ENCODE data around the gene POMGNT2. TPM values are rescaled to one million over a fixed set of nuclear protein-coding genes. Genes with fewer than 3 reads are reported as not detected.

Gene POMGNT2
- total RNA-seq, 1 experiment from 2014 or later = 15.5 TPM

DNA sequence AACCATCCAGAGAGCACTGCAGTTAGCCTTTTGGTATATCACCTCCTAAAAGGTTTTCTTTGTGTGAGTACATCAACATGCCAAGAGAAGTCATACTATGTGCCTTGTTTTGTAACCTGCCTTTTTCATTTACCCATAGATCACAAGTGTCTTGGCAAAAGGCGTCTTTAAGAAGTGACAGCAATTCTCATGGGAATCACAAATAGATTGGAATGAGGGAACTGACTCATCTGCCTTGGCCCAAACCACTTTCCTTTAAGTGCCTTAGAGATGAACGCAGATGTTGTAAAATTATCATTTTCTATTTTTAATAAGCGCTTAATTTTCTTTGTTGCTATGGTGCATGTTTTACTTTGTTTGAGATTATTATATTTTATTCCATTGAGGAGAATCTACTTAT is 20.7 kb upstream of the POMGNT2 start:
- Mint-ChIP-seq H3K27ac (ENCODE audit: unreplicated experiment) (no peak overlapping the region), H3K9me3 (ENCODE audit: low read depth, unreplicated experiment) (peaks cover 3% of the 10 kb centered on the region), H3K27me3 (ENCODE audit: unreplicated experiment) (peaks cover 41% of the 10 kb centered on the region), H3K4me1 (ENCODE audit: low read depth, unreplicated experiment) (no peaks in the 10 kb centered on the region), H3K36me3 (ENCODE audit: insufficient read depth, unreplicated experiment) (no peaks in the 10 kb centered on the region), H3K4me3 (ENCODE audit: low read depth, unreplicated experiment) (no peak overlapping the region)
- intact Hi-C loops (cut with micrococcal nuclease; ENCODE audit: unreplicated experiment) = no loop called here
- no peak for DNase-seq
- no TSS peak for BruUV-seq (replicated peaks)
- TF ChIP-seq, protein P1, sequence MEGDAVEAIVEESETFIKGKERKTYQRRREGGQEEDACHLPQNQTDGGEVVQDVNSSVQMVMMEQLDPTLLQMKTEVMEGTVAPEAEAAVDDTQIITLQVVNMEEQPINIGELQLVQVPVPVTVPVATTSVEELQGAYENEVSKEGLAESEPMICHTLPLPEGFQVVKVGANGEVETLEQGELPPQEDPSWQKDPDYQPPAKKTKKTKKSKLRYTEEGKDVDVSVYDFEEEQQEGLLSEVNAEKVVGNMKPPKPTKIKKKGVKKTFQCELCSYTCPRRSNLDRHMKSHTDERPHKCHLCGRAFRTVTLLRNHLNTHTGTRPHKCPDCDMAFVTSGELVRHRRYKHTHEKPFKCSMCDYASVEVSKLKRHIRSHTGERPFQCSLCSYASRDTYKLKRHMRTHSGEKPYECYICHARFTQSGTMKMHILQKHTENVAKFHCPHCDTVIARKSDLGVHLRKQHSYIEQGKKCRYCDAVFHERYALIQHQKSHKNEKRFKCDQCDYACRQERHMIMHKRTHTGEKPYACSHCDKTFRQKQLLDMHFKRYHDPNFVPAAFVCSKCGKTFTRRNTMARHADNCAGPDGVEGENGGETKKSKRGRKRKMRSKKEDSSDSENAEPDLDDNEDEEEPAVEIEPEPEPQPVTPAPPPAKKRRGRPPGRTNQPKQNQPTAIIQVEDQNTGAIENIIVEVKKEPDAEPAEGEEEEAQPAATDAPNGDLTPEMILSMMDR (IDR thresholded peaks at IDR 0.05; ENCODE audit: unreplicated experiment) = no peak
- CTCF ChIA-PET = no interaction called here

DNA sequence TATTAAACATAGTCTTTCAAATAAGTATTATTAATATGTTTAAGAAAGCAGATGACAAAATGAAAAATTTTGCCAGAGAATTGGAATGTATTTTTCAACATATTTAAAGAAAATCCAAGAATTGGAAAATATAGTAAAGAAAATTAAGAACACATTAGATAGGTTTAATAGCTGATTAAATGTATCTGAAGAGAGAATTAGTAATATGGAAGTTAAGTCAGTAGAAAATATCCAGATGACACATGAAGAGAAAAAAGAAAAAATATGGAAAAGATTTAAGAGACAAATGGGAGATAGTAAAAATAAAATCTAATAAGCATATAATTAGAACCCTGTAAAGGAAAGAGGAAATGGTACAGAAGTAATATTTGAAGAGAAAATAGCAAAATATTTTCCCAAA is 18.0 kb upstream of the POMGNT2 start:
- intact Hi-C loops (cut with micrococcal nuclease; ENCODE audit: unreplicated experiment) = no loop called here
- CTCF ChIA-PET = no interaction called here
- H3K4me3 Mint-ChIP-seq (ENCODE audit: low read depth, unreplicated experiment) = no peak overlapping the region
- H3K9me3 Mint-ChIP-seq (ENCODE audit: low read depth, unreplicated experiment) = peaks cover 3% of the 10 kb centered on the region
- no TSS peak for BruUV-seq (replicated peaks)
- H3K27me3 Mint-ChIP-seq (ENCODE audit: unreplicated experiment) = peaks cover 51% of the 10 kb centered on the region
- H3K36me3 Mint-ChIP-seq (ENCODE audit: insufficient read depth, unreplicated experiment) = no peaks in the 10 kb centered on the region
- H3K27ac Mint-ChIP-seq (ENCODE audit: unreplicated experiment) = no peak overlapping the region
- no peak for DNase-seq
- TF ChIP-seq, protein P1 (IDR thresholded peaks at IDR 0.05; ENCODE audit: unreplicated experiment) = no peak
- H3K4me1 Mint-ChIP-seq (ENCODE audit: low read depth, unreplicated experiment) = no peaks in the 10 kb centered on the region

- Mint-ChIP-seq H3K27ac (ENCODE audit: unreplicated experiment) (no peak overlapping the region), H3K4me1 (ENCODE audit: low read depth, unreplicated experiment) (no peaks in the 10 kb centered on the region), H3K9me3 (ENCODE audit: low read depth, unreplicated experiment) (peaks cover 3% of the 10 kb centered on the region), H3K27me3 (ENCODE audit: unreplicated experiment) (peaks cover 79% of the 10 kb centered on the region), H3K4me3 (ENCODE audit: low read depth, unreplicated experiment) (no peak overlapping the region), H3K36me3 (ENCODE audit: insufficient read depth, unreplicated experiment) (no peaks in the 10 kb centered on the region)
- CTCF ChIA-PET = no interaction called here
- DNase-seq = no peak
- intact Hi-C loops (cut with micrococcal nuclease; ENCODE audit: unreplicated experiment) = no loop called here
- TF ChIP-seq, protein P1 (IDR thresholded peaks at IDR 0.05; ENCODE audit: unreplicated experiment) = no peak
- no TSS peak for BruUV-seq (replicated peaks)
Observed at GRCh38 chr3:43120937-43121336, 15.1 kb upstream of the POMGNT2 start.

DNA sequence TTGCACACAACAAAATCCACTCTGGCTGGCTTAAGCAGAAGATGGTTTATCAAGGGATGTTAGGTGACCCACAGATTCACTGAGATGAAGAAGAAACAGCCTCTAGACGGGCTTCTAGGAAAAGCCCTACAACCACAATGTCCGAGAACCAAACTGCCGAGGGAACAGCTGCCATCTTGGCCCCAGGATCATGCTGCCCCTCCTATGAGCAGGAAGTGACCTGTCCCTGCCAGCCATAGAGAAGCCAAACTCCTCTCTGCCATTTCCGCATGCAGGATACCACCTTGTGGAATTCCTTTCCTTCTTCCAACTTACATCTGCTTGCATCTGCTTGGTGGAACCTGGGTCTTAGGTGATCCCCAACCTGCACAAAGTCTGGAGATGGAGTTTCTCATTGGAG is 11.4 kb upstream of the POMGNT2 start:
- Mint-ChIP-seq H3K4me1 (ENCODE audit: low read depth, unreplicated experiment) (no peaks in the 10 kb centered on the region), H3K9me3 (ENCODE audit: low read depth, unreplicated experiment) (no peaks in the 10 kb centered on the region), H3K27ac (ENCODE audit: unreplicated experiment) (no peak overlapping the region), H3K27me3 (ENCODE audit: unreplicated experiment) (peaks cover 88% of the 10 kb centered on the region), H3K36me3 (ENCODE audit: insufficient read depth, unreplicated experiment) (no peaks in the 10 kb centered on the region), H3K4me3 (ENCODE audit: low read depth, unreplicated experiment) (no peak overlapping the region)
- BruUV-seq (replicated peaks) = no TSS peak
- no peak for DNase-seq
- CTCF ChIA-PET = no interaction called here
- intact Hi-C loops (cut with micrococcal nuclease; ENCODE audit: unreplicated experiment) = no loop called here
- TF ChIP-seq, protein P1 (IDR thresholded peaks at IDR 0.05; ENCODE audit: unreplicated experiment) = no peak
